ENCODE data around the gene SYCP3. TPM values are rescaled to one million over a fixed set of nuclear protein-coding genes. Genes with fewer than 3 reads are reported as not detected.

SYCP3 gene
- total and polyA plus RNA-seq, 3 experiments from 2014 or later: 0.14 to 0.27 (median 0.22) TPM

- POLR2A ChIA-PET: interaction anchor here (1.2 kb wide), 1 partner anchor 9 kb away, joined by 3 read pairs; no protein-coding TSS in a partner anchor
- H3K9me3 Mint-ChIP-seq: no peaks in the 10 kb centered on the region
- H3K27me3 Mint-ChIP-seq: no peaks in the 10 kb centered on the region
- Histone ChIP-seq H3K36me3 (ENCODE audit: insufficient read depth, low read length) (no peaks in the 10 kb centered on the region), H3K4me3 (ENCODE audit: low read length) (peak within 1 kb of the TSS; percentile 75), H3K27ac (ENCODE audit: low read depth, low read length) (peak within 1 kb of the TSS; percentile 72), H3K9me3 (ENCODE audit: low read length) (no peaks in the 10 kb centered on the region), H3K27me3 (ENCODE audit: insufficient read depth, low read length, poor library complexity, severe bottlenecking) (no peaks in the 10 kb centered on the region), H3K4me1 (ENCODE audit: insufficient read depth, low read length) (peaks cover 11% of the 10 kb centered on the region)
- peak within 1 kb of the TSS; percentile 93 to 97 (median 93) for H3K4me3 Mint-ChIP-seq
- peak; percentile 30 to 68 (median 52) for DNase-seq
- peaks cover 37 to 54% (median 37%) of the 10 kb centered on the region in 3 donors for H3K4me1 Mint-ChIP-seq
- H3K36me3 Mint-ChIP-seq: peaks cover 0 to 8% (median 0%) of the 10 kb centered on the region in 3 donors
- CTCF ChIA-PET: interaction anchor here (1.0 kb wide), 1 partner anchor 30 kb away, joined by 3 read pairs; no protein-coding TSS in a partner anchor
- H3K27ac Mint-ChIP-seq: peak within 1 kb of the TSS; percentile 73 to 98 (median 88)
These were observed 41.9 kb downstream of the SYCP3 start, which contains the start of gene CHPT1 for GRCh38 chr12:101697197-101697929. Gene CHPT1 (plus strand): TSS chr12:101697640. CDS start chr12:101697862, 222 bp downstream.

DNA sequence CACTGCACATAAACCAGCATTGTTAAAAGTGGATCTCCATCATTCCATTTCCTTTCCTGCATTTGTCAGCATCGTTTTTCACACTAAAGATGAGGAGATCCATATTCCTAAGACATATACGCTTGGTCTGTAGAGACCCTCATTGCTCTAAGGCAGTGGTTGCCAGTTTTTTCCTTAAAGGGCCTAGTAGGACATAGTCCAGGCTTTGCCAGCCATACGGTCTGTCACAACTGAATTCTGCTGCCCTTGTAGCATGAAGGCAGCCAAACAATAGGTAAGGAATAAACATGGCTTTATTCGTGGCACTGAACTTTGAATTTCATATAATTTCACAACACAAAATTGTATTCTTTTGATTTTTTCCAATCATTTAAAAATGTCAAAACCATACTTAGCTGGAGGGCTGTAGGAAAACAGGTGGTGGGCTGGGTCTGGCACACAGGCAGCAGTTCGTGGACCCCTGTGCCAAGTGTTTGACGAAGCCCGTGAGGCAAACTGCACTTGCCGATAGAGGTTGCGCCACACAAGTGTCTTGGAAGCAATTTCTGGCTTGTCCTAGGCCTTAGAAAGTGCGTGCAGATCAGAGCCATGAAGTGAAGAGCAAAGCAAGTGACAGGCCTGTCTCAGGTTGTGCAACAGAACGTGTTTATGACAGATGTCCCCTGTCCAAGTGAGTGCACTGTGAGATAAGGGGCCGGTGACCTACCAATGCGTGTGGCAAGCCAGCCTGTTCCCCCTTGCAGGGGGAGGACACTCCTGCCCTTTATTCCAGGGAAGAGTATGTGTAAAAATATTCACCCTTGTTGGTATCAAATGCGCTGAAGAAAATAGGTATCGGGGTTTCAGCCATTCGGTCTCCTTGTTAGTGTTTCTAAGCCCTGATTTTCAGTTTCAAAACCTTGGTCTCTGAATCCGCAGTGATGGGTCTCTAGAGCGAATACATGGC lies 42.7 kb downstream of the SYCP3 start:
- no peaks in the 10 kb centered on the region for H3K9me3 Mint-ChIP-seq
- H3K27me3 Mint-ChIP-seq: no peaks in the 10 kb centered on the region
- H3K4me1 ChIP-seq (ENCODE audit: insufficient read depth, low read length): peaks cover 11% of the 10 kb centered on the region
- peak in 1 of 5 donors; percentile 12 for DNase-seq
- H3K27me3 ChIP-seq (ENCODE audit: insufficient read depth, low read length, poor library complexity, severe bottlenecking): no peaks in the 10 kb centered on the region
- CTCF ChIA-PET: no interaction called here
- peak overlapping the region; percentile 73 to 98 (median 86) for H3K27ac Mint-ChIP-seq
- H3K4me1 Mint-ChIP-seq: peaks cover 34 to 46% (median 35%) of the 10 kb centered on the region in 3 donors
- peaks cover 0 to 8% (median 0%) of the 10 kb centered on the region in 3 donors for H3K36me3 Mint-ChIP-seq
- peak overlapping the region; percentile 72 for H3K27ac ChIP-seq (ENCODE audit: low read depth, low read length)
- no peaks in the 10 kb centered on the region for H3K36me3 ChIP-seq (ENCODE audit: insufficient read depth, low read length)
- POLR2A ChIA-PET: no interaction called here
- H3K4me3 ChIP-seq (ENCODE audit: low read length): peak overlapping the region; percentile 75
- peak overlapping the region; percentile 91 to 97 (median 93) for H3K4me3 Mint-ChIP-seq
- H3K9me3 ChIP-seq (ENCODE audit: low read length): no peaks in the 10 kb centered on the region

- H3K4me3 ChIP-seq (ENCODE audit: low read length): no peak overlapping the region
- Mint-ChIP-seq H3K9me3 (no peaks in the 10 kb centered on the region), H3K27me3 (no peaks in the 10 kb centered on the region), H3K36me3 (peaks cover 0 to 8% (median 0%) of the 10 kb centered on the region in 3 donors), H3K4me3 (peak overlapping the region in 3 of 7 donors; percentile 9 to 61 (median 39)), H3K27ac (peak overlapping the region in 1 of 8 donors; percentile 92), H3K4me1 (peaks cover 29 to 38% (median 30%) of the 10 kb centered on the region in 3 donors)
- peaks cover 11% of the 10 kb centered on the region for H3K4me1 ChIP-seq (ENCODE audit: insufficient read depth, low read length)
- no peaks in the 10 kb centered on the region for H3K27me3 ChIP-seq (ENCODE audit: insufficient read depth, low read length, poor library complexity, severe bottlenecking)
- no peak overlapping the region for H3K27ac ChIP-seq (ENCODE audit: low read depth, low read length)
- DNase-seq: no peak
- no peaks in the 10 kb centered on the region for H3K9me3 ChIP-seq (ENCODE audit: low read length)
- POLR2A ChIA-PET: no interaction called here
- H3K36me3 ChIP-seq (ENCODE audit: insufficient read depth, low read length): no peaks in the 10 kb centered on the region
- CTCF ChIA-PET: no interaction called here
These were observed 43.6 kb downstream of the SYCP3 start for GRCh38 chr12:101695706-101696105.

DNA sequence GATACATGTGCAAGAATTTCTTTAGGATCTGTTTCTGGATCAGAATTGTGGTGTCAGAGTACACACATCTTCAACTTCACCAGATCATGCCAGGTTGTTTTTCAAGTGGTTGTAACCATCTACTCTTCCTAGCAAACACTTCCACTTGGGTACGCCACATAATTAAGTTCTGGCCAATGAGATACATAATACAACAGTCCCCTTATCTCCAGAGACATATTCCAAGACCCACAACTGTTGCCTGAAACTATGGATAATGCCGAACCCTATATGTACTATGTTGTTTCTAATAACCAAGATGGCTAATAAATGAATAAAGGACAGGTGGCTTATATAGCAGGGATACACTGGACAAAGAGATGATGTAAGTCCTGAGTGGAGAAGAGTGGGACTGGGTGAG lies 44.3 kb downstream of the SYCP3 start:
- Histone ChIP-seq H3K9me3 (ENCODE audit: low read length) (no peaks in the 10 kb centered on the region), H3K27me3 (ENCODE audit: insufficient read depth, low read length, poor library complexity, severe bottlenecking) (no peaks in the 10 kb centered on the region), H3K27ac (ENCODE audit: low read depth, low read length) (no peak overlapping the region), H3K4me3 (ENCODE audit: low read length) (no peak overlapping the region), H3K36me3 (ENCODE audit: insufficient read depth, low read length) (no peaks in the 10 kb centered on the region), H3K4me1 (ENCODE audit: insufficient read depth, low read length) (peaks cover 11% of the 10 kb centered on the region)
- Mint-ChIP-seq H3K27me3 (no peaks in the 10 kb centered on the region), H3K27ac (peak overlapping the region in 1 of 8 donors; percentile 28), H3K4me1 (peaks cover 22 to 30% (median 23%) of the 10 kb centered on the region in 3 donors), H3K4me3 (peak overlapping the region in 1 of 7 donors; percentile 61), H3K36me3 (peaks cover 0 to 8% (median 0%) of the 10 kb centered on the region in 3 donors), H3K9me3 (no peaks in the 10 kb centered on the region)
- ChIA-PET CTCF (no interaction called here), POLR2A (no interaction called here)
- DNase-seq: no peak

DNA sequence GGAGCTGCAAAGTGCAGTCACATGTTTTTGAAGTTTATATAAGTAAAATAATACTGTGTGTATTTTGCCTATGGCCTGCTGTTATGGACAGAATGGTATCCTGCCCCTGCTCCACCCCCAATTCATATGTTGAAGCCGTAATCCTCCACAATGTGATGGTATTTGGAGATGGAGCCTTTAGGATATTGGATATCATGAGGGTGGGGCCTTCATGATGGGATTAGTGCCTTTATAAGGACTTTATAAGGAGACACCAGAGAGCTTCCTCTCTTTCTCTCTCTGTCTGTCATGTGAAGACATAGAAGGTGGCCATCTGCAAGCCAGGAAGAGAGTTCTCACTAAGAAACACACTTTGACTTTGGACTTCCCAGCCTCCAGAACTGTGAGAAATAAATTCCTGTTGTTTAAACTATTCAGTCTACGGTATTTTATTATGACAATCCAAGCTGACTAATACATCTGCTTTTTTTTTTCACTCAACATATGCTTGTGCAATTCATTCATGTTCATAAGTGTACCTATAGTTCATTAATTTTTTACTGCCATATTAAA lies 44.9 kb downstream of the SYCP3 start:
- H3K36me3 Mint-ChIP-seq: peaks cover 0 to 8% (median 0%) of the 10 kb centered on the region in 3 donors
- no peaks in the 10 kb centered on the region for H3K36me3 ChIP-seq (ENCODE audit: insufficient read depth, low read length)
- CTCF ChIA-PET: no interaction called here
- no peaks in the 10 kb centered on the region for H3K27me3 Mint-ChIP-seq
- no peaks in the 10 kb centered on the region for H3K9me3 ChIP-seq (ENCODE audit: low read length)
- H3K4me3 ChIP-seq (ENCODE audit: low read length): no peak overlapping the region
- no peak overlapping the region for H3K27ac Mint-ChIP-seq
- peaks cover 17 to 24% (median 18%) of the 10 kb centered on the region in 3 donors for H3K4me1 Mint-ChIP-seq
- no peak overlapping the region for H3K27ac ChIP-seq (ENCODE audit: low read depth, low read length)
- H3K9me3 Mint-ChIP-seq: no peaks in the 10 kb centered on the region
- DNase-seq: no peak
- no peaks in the 10 kb centered on the region for H3K27me3 ChIP-seq (ENCODE audit: insufficient read depth, low read length, poor library complexity, severe bottlenecking)
- H3K4me3 Mint-ChIP-seq: no peak overlapping the region
- POLR2A ChIA-PET: no interaction called here
- peaks cover 11% of the 10 kb centered on the region for H3K4me1 ChIP-seq (ENCODE audit: insufficient read depth, low read length)

GRCh38 chr12:101691503-101692096 lies 47.7 kb downstream of the SYCP3 start:
- Mint-ChIP-seq H3K4me3 (peak overlapping the region in 1 of 7 donors; percentile 13), H3K36me3 (no peaks in the 10 kb centered on the region), H3K4me1 (peaks cover 3 to 10% (median 5%) of the 10 kb centered on the region in 3 donors), H3K9me3 (no peaks in the 10 kb centered on the region), H3K27me3 (peaks cover 0 to 8% of the 10 kb centered on the region in 2 donors), H3K27ac (no peak overlapping the region)
- Histone ChIP-seq H3K4me3 (ENCODE audit: low read length) (no peak overlapping the region), H3K27ac (ENCODE audit: low read depth, low read length) (no peak overlapping the region), H3K36me3 (ENCODE audit: insufficient read depth, low read length) (no peaks in the 10 kb centered on the region), H3K4me1 (ENCODE audit: insufficient read depth, low read length) (peaks cover 6% of the 10 kb centered on the region), H3K27me3 (ENCODE audit: insufficient read depth, low read length, poor library complexity, severe bottlenecking) (no peaks in the 10 kb centered on the region), H3K9me3 (ENCODE audit: low read length) (no peaks in the 10 kb centered on the region)
- CTCF ChIA-PET: no interaction called here
- POLR2A ChIA-PET: no interaction called here
- DNase-seq: no peak

DNA sequence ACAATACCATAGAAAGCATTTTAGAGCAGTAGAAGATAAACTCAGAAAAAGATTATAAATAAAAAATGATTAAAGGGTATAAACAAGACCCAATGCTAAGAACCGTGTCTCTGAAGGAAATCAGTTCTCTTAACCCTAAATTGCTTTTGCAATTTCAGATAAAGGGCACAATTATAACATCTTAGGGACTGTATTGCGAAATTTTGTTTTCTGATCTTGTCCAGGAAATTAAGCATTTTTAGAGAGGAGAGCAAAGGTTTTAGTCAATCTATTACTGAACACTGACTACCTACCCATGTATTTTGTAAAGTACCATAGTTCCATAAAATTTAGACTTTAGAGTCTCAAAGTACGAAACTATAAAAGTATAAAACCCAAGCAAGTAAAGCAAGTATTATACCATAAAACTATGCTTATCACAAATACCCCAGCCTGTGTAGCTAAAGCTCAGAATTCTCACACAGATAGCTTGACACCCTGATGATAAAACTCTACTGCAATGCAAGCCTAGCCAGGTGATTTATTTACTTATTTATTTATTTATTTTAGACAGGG lies 48.6 kb downstream of the SYCP3 start:
- no peaks in the 10 kb centered on the region for H3K27me3 ChIP-seq (ENCODE audit: insufficient read depth, low read length, poor library complexity, severe bottlenecking)
- no peaks in the 10 kb centered on the region for H3K36me3 Mint-ChIP-seq
- CTCF ChIA-PET: no interaction called here

More for the DNA sequence above, 48.6 kb downstream of the SYCP3 start:
- no peak overlapping the region for H3K27ac ChIP-seq (ENCODE audit: low read depth, low read length)
- H3K27ac Mint-ChIP-seq: no peak overlapping the region
- H3K4me1 Mint-ChIP-seq: peaks cover 0 to 2% (median 0%) of the 10 kb centered on the region in 3 donors
- no peak overlapping the region for H3K4me3 ChIP-seq (ENCODE audit: low read length)
- H3K4me1 ChIP-seq (ENCODE audit: insufficient read depth, low read length): no peaks in the 10 kb centered on the region
- no peaks in the 10 kb centered on the region for H3K9me3 Mint-ChIP-seq
- DNase-seq: no peak
- POLR2A ChIA-PET: no interaction called here
- no peaks in the 10 kb centered on the region for H3K9me3 ChIP-seq (ENCODE audit: low read length)
- no peaks in the 10 kb centered on the region for H3K36me3 ChIP-seq (ENCODE audit: insufficient read depth, low read length)
- H3K27me3 Mint-ChIP-seq: peaks cover 0 to 9% of the 10 kb centered on the region in 2 donors
- no peak overlapping the region for H3K4me3 Mint-ChIP-seq
